Measurements from ENCODE around the gene EYA3.

Gene EYA3

DNA sequence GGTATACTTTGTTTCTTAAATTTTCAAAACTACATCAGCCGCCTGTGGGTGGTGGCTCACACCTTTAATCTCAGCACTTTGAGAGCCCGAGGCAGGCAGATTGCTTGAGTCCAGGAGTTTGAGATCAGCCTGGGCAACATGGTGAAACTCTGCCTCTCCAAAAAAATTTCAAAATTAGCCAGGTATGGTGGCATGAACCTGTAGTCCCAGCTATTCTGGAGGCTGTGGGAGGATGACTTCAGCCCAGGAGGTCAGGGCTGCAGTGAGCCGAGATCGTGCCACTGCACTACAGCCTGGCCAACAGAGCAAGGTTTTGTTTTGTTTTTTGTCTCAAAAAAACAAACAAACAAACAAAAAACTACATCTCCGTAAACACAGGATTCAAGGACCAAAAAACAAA is 3.3 kb downstream of the EYA3 start:
- no peak overlapping the region for H3K27ac ChIP-seq (ENCODE audit: low read depth, low read length)
- H3K4me1 ChIP-seq (ENCODE audit: insufficient read depth, low read length): peaks cover 14% of the 10 kb centered on the region
- no peak overlapping the region for H3K9ac ChIP-seq (ENCODE audit: low read length)
- H3K4me3 ChIP-seq (ENCODE audit: low read depth in 1 of 2, low read length in 2 of 2): no peak overlapping the region
- H3K27me3 ChIP-seq (ENCODE audit: control insufficient read depth in 1 of 2, insufficient read depth in 2 of 2, low read length in 2 of 2): no peaks in the 10 kb centered on the region
- no peaks in the 10 kb centered on the region for H3K9me3 ChIP-seq (ENCODE audit: low read length)
- no peaks in the 10 kb centered on the region for H3K36me3 ChIP-seq (ENCODE audit: insufficient read depth, low read length)

DNA sequence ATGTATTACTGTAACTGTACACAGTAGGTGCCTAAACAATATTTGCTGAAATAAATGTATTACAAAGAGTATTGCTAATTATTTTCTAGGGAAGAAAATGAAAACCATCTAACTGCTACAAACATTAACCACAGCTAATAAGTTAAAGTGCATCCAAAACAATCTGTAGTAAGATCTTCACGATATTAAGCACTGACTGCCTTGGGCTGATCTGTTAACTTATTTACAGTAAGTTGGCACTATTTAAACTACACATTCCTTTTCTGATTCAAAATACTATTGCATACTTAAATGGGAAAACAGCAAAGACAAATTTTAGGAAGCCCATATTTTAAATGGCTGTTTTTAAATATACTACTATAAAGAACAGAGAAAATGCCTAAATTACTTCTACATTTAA is 4.5 kb downstream of the EYA3 start:
- Histone ChIP-seq H3K4me1 (ENCODE audit: insufficient read depth, low read length) (peaks cover 14% of the 10 kb centered on the region), H3K36me3 (ENCODE audit: insufficient read depth, low read length) (no peaks in the 10 kb centered on the region), H3K27ac (ENCODE audit: low read depth, low read length) (no peak overlapping the region), H3K4me3 (ENCODE audit: low read depth in 1 of 2, low read length in 2 of 2) (no peak overlapping the region), H3K9me3 (ENCODE audit: low read length) (no peaks in the 10 kb centered on the region), H3K27me3 (ENCODE audit: control insufficient read depth in 1 of 2, insufficient read depth in 2 of 2, low read length in 2 of 2) (no peaks in the 10 kb centered on the region), H3K9ac (ENCODE audit: low read length) (no peak overlapping the region)

DNA sequence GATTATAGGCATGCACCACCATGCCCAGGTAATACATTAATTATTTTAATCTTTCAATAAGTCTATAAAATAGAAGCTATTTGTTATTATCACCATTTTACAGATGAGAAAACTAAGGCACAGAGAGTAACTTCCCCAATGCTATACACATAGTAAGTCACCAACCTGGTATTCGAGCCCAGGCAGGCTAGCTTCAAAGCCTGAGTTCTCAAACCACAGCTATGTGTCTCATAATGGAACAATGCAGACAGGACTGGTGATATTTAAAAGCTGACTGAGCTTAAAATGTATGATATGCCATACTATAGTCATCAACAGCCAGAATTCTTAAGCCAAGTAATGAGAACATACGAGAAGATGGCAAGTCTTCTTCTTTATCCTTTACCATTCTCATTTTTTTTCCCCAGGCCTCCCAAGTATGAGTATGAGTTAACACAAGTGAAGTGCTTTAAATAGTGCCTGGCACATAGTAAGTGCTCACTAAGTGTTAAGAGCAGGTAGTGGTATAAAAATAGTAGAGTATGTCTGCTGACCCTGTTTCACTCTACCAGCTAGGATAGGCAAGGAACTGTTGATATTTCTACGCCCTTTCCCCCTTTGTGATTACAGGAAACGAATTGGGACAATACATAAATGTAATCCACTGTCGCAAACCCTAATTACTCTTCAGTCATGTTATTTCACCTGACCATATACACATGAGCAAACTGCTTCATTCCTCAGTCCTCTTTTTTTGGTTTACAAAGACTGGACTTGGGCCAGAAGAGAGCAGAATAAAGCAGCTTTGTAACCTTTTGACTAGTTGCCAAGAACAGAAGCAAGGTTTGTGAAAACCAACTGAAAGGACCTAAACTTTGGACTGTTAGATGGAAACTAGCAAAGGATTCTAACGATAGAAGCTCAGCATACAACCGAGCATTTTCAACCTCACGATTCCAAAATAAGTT is 9.5 kb downstream of the EYA3 start:
- no peaks in the 10 kb centered on the region for H3K9me3 ChIP-seq (ENCODE audit: low read length)
- H3K9ac ChIP-seq (ENCODE audit: low read length): no peak overlapping the region
- no peaks in the 10 kb centered on the region for H3K27me3 ChIP-seq (ENCODE audit: control insufficient read depth in 1 of 2, insufficient read depth in 2 of 2, low read length in 2 of 2)
- no peak overlapping the region for H3K4me3 ChIP-seq (ENCODE audit: low read depth in 1 of 2, low read length in 2 of 2)
- no peak overlapping the region for H3K27ac ChIP-seq (ENCODE audit: low read depth, low read length)
- H3K36me3 ChIP-seq (ENCODE audit: insufficient read depth, low read length): no peaks in the 10 kb centered on the region
- peaks cover 4% of the 10 kb centered on the region for H3K4me1 ChIP-seq (ENCODE audit: insufficient read depth, low read length)

DNA sequence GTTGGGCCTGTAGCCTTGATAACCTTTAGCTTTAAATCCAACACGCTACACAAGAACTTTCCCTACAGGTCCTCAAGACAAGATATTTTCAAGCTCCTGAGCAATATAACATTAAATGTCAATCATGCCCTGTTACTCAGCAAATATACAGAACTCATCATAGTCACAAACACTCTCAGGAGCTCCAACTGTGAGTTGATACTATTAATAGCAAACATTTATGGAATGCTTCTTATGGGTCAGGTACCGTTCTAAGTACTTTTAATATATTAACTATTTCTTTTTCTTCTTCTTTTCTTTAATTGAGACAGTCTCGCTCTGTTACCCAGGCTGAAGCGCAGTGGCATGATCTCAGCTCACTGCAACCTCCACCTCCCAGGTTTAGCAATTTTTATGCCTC is 10.1 kb downstream of the EYA3 start:
- Histone ChIP-seq H3K4me3 (ENCODE audit: low read depth in 1 of 2, low read length in 2 of 2) (no peak overlapping the region), H3K4me1 (ENCODE audit: insufficient read depth, low read length) (peaks cover 4% of the 10 kb centered on the region), H3K27me3 (ENCODE audit: control insufficient read depth in 1 of 2, insufficient read depth in 2 of 2, low read length in 2 of 2) (no peaks in the 10 kb centered on the region), H3K36me3 (ENCODE audit: insufficient read depth, low read length) (no peaks in the 10 kb centered on the region), H3K27ac (ENCODE audit: low read depth, low read length) (no peak overlapping the region), H3K9ac (ENCODE audit: low read length) (no peak overlapping the region), H3K9me3 (ENCODE audit: low read length) (no peaks in the 10 kb centered on the region)

DNA sequence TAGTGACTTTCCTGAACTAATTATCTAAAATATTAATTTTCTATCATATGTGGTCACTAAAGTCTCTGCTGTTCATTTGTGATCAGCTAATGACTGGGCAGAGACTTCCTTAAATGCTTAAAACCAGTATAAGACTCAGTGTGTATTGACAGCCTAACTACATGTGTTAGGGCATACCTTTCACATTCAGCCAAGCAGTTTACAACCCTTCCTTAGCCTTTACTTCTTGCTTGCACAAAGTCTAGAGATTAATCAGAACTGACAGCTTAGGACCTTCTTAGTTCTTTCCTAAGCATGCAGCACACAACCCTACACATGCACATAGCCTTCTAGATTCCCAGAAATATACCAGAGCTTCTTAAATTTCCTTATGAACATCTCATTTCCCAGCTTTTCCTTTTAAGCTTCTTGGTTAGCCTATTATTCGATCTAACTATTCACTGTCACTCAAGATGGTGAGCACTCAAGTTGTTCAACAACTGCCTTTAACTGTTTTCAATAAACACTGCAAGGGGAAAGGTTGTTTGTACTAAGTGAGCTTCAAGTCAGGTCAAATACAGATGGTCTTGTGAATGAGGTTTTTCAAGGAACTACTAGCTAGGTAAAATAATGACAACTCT is 13.4 kb downstream of the EYA3 start:
- Histone ChIP-seq H3K27ac (ENCODE audit: low read depth, low read length) (no peak overlapping the region), H3K9me3 (ENCODE audit: low read length) (no peaks in the 10 kb centered on the region), H3K27me3 (ENCODE audit: control insufficient read depth in 1 of 2, insufficient read depth in 2 of 2, low read length in 2 of 2) (no peaks in the 10 kb centered on the region), H3K9ac (ENCODE audit: low read length) (no peak overlapping the region), H3K36me3 (ENCODE audit: insufficient read depth, low read length) (no peaks in the 10 kb centered on the region), H3K4me1 (ENCODE audit: insufficient read depth, low read length) (peaks cover 4% of the 10 kb centered on the region), H3K4me3 (ENCODE audit: low read depth in 1 of 2, low read length in 2 of 2) (no peak overlapping the region)

DNA sequence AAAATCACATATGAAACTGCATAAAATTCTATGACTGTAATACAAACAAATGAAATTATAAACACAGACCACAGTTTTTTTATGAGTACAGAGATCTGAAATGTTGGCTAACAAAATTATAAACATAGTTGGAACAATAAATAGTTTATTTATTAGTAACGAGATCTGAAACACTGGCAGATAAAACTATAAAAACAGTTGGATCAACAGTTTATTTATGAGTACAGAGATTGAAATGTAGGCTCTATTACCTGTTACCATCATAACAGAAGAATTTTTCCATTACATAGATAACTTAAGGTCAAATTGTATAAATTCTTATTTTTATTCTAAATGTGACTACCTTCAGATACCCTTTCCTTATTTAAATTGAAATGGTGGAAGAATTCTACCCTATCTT is 14.5 kb downstream of the EYA3 start:
- H3K36me3 ChIP-seq (ENCODE audit: insufficient read depth, low read length): no peaks in the 10 kb centered on the region
- H3K9me3 ChIP-seq (ENCODE audit: low read length): no peaks in the 10 kb centered on the region
- H3K27ac ChIP-seq (ENCODE audit: low read depth, low read length): no peak overlapping the region
- no peaks in the 10 kb centered on the region for H3K27me3 ChIP-seq (ENCODE audit: control insufficient read depth in 1 of 2, insufficient read depth in 2 of 2, low read length in 2 of 2)
- no peak overlapping the region for H3K4me3 ChIP-seq (ENCODE audit: low read depth in 1 of 2, low read length in 2 of 2)
- no peak overlapping the region for H3K9ac ChIP-seq (ENCODE audit: low read length)
- peaks cover 4% of the 10 kb centered on the region for H3K4me1 ChIP-seq (ENCODE audit: insufficient read depth, low read length)

DNA sequence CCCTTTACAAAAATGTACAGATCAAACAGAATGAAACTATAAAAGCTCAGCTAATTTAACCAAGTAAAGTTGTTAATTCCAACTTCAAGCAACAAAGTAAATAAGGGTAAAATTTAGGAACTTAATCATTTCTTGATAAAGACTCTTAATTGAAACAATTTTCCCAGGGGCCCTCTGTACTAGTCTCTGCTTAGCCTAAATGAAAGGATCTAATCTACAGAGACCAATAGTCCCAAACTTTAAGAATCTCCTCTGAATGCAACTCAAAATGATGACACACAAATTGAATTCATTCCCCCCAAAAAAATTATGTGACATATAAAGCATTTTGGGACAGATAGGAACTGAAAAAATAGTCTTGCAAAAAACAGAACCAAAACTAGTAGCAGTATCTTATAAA is 16.6 kb downstream of the EYA3 start:
- no peaks in the 10 kb centered on the region for H3K36me3 ChIP-seq (ENCODE audit: insufficient read depth, low read length)
- H3K27ac ChIP-seq (ENCODE audit: low read depth, low read length): no peak overlapping the region
- no peak overlapping the region for H3K4me3 ChIP-seq (ENCODE audit: low read depth in 1 of 2, low read length in 2 of 2)
- no peaks in the 10 kb centered on the region for H3K9me3 ChIP-seq (ENCODE audit: low read length)
- H3K9ac ChIP-seq (ENCODE audit: low read length): no peak overlapping the region
- H3K27me3 ChIP-seq (ENCODE audit: control insufficient read depth in 1 of 2, insufficient read depth in 2 of 2, low read length in 2 of 2): no peaks in the 10 kb centered on the region
- H3K4me1 ChIP-seq (ENCODE audit: insufficient read depth, low read length): peaks cover 4% of the 10 kb centered on the region

DNA sequence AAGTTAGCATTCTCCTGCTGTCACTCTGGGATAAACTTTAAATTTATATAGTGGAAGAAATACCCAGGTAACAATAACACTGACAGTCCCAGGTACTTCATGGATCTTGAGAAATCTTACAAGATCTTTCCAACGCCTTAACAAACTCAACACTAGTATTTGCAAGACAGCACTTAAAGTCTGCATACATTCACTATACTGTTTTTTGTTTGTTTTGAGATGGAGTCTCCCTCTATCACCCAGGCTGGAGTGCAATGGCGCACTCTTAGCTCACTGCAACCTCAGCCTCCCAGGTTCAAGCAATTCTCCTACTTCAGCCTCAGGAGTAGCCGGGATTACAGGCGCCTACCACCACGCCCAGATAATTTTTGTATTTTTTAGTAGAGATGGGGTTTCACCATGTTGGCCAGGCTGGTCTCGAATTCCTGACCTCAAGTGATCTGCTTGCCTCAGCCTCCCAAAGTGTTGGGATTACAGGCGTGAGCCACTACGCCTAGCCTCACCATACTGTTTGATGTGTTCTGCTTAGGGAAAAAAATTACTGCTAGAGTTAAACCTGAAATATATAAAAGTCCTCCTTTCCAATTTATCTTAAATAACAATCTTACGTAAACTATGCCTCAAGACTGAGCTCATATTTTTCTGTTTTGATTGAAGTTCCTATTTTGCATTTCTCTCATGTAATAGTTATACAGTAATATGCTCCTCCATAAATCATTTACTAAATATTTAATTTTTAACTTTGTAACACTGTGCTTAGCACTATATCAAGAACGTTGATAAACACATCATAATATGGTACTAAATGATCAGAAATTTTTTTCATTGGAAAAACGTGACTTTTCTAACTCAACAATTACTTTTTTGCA is 17.5 kb downstream of the EYA3 start:
- no peaks in the 10 kb centered on the region for H3K36me3 ChIP-seq (ENCODE audit: insufficient read depth, low read length)
- H3K4me1 ChIP-seq (ENCODE audit: insufficient read depth, low read length): peaks cover 2% of the 10 kb centered on the region
- no peaks in the 10 kb centered on the region for H3K9me3 ChIP-seq (ENCODE audit: low read length)
- no peak overlapping the region for H3K4me3 ChIP-seq (ENCODE audit: low read depth in 1 of 2, low read length in 2 of 2)
- H3K27ac ChIP-seq (ENCODE audit: low read depth, low read length): no peak overlapping the region
- no peak overlapping the region for H3K9ac ChIP-seq (ENCODE audit: low read length)
- H3K27me3 ChIP-seq (ENCODE audit: control insufficient read depth in 1 of 2, insufficient read depth in 2 of 2, low read length in 2 of 2): no peaks in the 10 kb centered on the region

DNA sequence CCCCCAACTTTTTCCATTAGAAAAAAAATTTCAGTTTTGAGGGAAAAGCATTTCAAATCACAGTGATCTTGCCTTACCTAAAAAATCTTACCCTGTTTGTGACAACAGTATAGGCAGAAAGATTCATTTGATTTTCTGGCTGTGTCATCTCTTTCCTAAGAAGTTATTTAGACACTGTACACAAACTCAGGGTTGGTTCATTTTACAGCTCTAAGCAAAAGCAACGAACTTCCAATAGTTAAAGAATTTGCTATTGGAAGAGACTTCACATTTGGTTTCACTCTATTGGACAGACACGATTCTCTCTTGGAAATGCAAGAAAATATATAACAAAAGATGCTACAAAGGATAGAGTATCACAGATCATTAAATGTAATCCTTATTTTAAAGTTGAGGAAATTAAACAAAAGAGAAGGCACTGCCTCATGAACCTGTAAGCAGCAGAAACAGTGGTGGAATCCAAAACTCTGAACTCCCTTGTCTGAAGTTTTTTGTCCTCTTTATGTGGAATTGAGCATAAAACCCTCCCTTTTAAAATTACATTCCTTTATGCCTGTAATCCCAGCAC is 20.8 kb downstream of the EYA3 start:
- Histone ChIP-seq H3K4me1 (ENCODE audit: insufficient read depth, low read length) (no peaks in the 10 kb centered on the region), H3K27ac (ENCODE audit: low read depth, low read length) (no peak overlapping the region), H3K4me3 (ENCODE audit: low read depth in 1 of 2, low read length in 2 of 2) (no peak overlapping the region)

DNA sequence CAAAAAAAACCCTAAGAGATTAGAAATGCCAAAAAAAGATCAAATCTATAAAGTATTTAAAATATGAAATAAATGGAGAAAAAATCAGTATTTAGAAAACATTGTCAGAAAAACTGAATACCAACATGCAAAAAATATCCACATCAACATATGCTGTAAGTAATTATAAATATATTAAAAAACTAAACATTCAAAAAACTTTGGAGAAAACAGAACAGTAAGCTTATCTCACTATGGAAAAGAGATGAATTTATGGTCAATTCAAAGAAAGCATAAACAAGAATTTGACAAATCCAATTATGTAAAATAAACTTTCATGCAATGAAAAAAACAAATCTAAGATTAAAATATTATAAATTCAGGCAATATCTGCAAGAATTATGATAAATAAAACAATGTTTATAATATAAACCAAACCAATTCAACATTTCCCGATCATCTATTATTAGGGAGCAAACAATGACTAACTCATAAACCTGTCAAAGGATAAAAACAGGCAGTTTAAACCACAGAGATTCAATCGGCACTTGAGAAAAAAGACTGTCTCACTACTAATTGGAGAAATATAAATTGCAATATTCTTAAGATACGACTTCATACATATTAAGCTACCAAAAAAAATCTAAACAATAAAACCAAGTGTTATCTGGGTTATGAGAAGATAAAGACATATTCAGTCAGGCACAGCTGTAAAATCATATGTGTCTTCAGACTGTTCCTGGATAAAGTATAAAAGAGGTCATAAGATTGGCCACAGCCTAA is 21.8 kb downstream of the EYA3 start:
- Histone ChIP-seq H3K4me1 (ENCODE audit: insufficient read depth, low read length) (no peaks in the 10 kb centered on the region), H3K9ac (ENCODE audit: low read length) (no peak overlapping the region), H3K27ac (ENCODE audit: low read depth, low read length) (no peak overlapping the region), H3K27me3 (ENCODE audit: control insufficient read depth in 1 of 2, insufficient read depth in 2 of 2, low read length in 2 of 2) (no peaks in the 10 kb centered on the region), H3K36me3 (ENCODE audit: insufficient read depth, low read length) (no peaks in the 10 kb centered on the region), H3K9me3 (ENCODE audit: low read length) (no peaks in the 10 kb centered on the region), H3K4me3 (ENCODE audit: low read depth in 1 of 2, low read length in 2 of 2) (no peak overlapping the region)

More for the DNA sequence above, 20.8 kb downstream of the EYA3 start:
- no peaks in the 10 kb centered on the region for H3K9me3 ChIP-seq (ENCODE audit: low read length)
- no peaks in the 10 kb centered on the region for H3K27me3 ChIP-seq (ENCODE audit: control insufficient read depth in 1 of 2, insufficient read depth in 2 of 2, low read length in 2 of 2)
- no peak overlapping the region for H3K9ac ChIP-seq (ENCODE audit: low read length)
- H3K36me3 ChIP-seq (ENCODE audit: insufficient read depth, low read length): no peaks in the 10 kb centered on the region

Data from muscle layer of colon (tissue), 2 donors.